ENCODE measurements around the gene SULF2.
A peak's percentile ranks its signal among the peaks of the same experiment; 100 is the strongest.

Gene SULF2

DNA sequence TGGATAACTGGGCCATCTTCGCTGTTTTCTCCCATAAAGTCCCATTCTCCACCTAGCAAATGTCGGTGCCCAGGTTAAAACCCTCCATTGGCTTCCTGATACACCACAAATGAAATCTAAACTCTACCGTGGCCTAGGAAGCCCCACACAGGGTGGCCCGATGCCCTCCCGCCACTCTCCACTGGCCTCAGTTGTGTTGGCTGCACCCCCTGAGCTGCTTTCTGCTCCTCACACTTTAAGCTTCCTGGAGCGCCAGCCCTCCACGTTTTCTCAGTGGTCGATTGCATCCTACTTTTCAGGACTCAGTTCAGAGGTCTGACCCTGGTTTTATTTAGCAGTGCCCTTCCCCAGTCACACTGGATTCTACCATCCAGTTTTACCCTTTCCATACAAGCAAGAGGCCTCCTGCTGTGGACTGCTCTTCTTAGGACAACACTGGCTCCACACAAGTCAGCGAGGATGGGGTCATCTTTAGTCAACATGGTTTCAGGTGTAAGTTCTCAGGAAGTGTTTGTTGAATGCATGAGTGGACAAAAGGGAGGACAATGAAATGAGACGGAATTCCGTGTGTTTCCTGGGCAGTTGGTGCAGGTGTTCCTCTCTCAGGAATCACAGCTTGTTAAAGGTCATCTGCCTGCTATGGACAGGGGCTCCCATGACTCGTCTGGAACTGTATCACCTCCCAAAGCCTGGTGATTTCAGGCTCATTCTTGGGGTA lies 124.1 kb downstream of the SULF2 start:
- no peak overlapping the region for H3K27ac ChIP-seq (replicated peaks)
- no peaks in the 10 kb centered on the region for H3K27me3 ChIP-seq (ENCODE audit: insufficient read depth, poor library complexity, severe bottlenecking)
- no peak overlapping the region for H3K4me3 ChIP-seq (replicated peaks; ENCODE audit: insufficient read depth, low read length)
- TF ChIP-seq, protein P1, sequence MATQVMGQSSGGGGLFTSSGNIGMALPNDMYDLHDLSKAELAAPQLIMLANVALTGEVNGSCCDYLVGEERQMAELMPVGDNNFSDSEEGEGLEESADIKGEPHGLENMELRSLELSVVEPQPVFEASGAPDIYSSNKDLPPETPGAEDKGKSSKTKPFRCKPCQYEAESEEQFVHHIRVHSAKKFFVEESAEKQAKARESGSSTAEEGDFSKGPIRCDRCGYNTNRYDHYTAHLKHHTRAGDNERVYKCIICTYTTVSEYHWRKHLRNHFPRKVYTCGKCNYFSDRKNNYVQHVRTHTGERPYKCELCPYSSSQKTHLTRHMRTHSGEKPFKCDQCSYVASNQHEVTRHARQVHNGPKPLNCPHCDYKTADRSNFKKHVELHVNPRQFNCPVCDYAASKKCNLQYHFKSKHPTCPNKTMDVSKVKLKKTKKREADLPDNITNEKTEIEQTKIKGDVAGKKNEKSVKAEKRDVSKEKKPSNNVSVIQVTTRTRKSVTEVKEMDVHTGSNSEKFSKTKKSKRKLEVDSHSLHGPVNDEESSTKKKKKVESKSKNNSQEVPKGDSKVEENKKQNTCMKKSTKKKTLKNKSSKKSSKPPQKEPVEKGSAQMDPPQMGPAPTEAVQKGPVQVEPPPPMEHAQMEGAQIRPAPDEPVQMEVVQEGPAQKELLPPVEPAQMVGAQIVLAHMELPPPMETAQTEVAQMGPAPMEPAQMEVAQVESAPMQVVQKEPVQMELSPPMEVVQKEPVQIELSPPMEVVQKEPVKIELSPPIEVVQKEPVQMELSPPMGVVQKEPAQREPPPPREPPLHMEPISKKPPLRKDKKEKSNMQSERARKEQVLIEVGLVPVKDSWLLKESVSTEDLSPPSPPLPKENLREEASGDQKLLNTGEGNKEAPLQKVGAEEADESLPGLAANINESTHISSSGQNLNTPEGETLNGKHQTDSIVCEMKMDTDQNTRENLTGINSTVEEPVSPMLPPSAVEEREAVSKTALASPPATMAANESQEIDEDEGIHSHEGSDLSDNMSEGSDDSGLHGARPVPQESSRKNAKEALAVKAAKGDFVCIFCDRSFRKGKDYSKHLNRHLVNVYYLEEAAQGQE (IDR thresholded peaks at IDR 0.05; ENCODE audit: insufficient replicate concordance, low read depth) = no peak
- TF ChIP-seq SPI1 (IDR thresholded peaks at IDR 0.05; ENCODE audit: borderline replicate concordance, low read depth) (no peak), POLR2AphosphoS5 (IDR thresholded peaks at IDR 0.05; ENCODE audit: low read depth) (no peak), GABPA (IDR thresholded peaks at IDR 0.05; ENCODE audit: low read depth) (no peak)
- TF ChIP-seq, protein P2, sequence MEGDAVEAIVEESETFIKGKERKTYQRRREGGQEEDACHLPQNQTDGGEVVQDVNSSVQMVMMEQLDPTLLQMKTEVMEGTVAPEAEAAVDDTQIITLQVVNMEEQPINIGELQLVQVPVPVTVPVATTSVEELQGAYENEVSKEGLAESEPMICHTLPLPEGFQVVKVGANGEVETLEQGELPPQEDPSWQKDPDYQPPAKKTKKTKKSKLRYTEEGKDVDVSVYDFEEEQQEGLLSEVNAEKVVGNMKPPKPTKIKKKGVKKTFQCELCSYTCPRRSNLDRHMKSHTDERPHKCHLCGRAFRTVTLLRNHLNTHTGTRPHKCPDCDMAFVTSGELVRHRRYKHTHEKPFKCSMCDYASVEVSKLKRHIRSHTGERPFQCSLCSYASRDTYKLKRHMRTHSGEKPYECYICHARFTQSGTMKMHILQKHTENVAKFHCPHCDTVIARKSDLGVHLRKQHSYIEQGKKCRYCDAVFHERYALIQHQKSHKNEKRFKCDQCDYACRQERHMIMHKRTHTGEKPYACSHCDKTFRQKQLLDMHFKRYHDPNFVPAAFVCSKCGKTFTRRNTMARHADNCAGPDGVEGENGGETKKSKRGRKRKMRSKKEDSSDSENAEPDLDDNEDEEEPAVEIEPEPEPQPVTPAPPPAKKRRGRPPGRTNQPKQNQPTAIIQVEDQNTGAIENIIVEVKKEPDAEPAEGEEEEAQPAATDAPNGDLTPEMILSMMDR (IDR thresholded peaks at IDR 0.05; ENCODE audit: insufficient read depth, low read length) = no peak
- DNase-seq (ENCODE audit: low read depth in 1 of 2, low spot score in 1 of 2) = no peak

DNA sequence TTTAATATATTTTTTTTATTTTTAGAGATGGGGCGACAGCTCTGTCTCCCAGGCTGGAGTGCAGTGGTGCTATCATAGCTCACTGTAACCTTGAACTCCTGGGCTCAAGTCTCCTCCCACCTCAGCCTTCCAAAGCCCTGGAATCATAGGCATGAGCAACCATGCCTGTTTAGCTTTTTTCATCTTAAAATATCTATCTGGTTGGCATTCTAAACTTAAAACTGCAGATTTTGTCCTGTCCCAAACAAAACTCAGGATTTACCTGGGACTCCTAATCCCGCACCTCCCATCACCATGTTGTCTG lies 124.7 kb downstream of the SULF2 start:
- H3K4me3 ChIP-seq (replicated peaks; ENCODE audit: insufficient read depth, low read length) = no peak overlapping the region
- TF ChIP-seq, protein P1 (IDR thresholded peaks at IDR 0.05; ENCODE audit: insufficient replicate concordance, low read depth) = no peak
- TF ChIP-seq, protein P2 (IDR thresholded peaks at IDR 0.05; ENCODE audit: insufficient read depth, low read length) = no peak
- TF ChIP-seq POLR2AphosphoS5 (IDR thresholded peaks at IDR 0.05; ENCODE audit: low read depth) (no peak), SPI1 (IDR thresholded peaks at IDR 0.05; ENCODE audit: borderline replicate concordance, low read depth) (no peak), GABPA (IDR thresholded peaks at IDR 0.05; ENCODE audit: low read depth) (no peak)
- no peaks in the 10 kb centered on the region for H3K27me3 ChIP-seq (ENCODE audit: insufficient read depth, poor library complexity, severe bottlenecking)
- DNase-seq (ENCODE audit: low read depth in 1 of 2, low spot score in 1 of 2) = no peak
- no peak overlapping the region for H3K27ac ChIP-seq (replicated peaks)

DNA sequence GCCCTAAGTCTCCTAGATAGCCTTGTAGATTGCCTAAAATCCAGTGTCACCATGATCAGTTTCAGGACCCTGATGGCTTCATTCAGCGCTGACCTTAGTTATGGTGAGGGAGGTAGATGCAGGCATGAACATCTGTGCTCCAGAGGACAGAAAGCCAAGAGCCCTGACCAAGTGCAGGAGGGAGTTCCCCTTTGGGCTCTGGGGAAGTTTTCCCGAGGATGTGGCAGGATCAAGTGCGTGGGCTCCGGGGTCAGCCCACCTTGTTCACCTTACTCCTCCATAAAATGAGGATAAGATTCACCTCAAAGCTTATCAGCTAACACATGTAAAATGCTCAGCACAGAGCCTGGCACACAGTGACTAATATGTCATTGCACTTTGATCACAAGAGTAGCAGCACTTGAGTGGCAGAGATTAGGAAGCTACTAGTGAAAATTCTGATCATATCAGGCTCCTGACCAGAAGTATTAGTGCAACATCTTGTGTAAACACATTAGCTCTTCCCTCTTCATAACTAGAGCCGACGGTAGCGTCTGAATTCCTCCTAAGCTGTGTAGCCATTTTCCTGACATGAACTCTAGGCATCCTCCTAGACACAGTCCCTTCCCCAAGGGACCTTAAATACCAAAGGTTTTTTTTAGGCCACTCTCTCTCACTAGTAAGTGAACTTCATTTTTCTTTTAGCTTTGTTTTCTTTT lies 125.2 kb downstream of the SULF2 start:
- no peak for DNase-seq (ENCODE audit: low read depth in 1 of 2, low spot score in 1 of 2)
- H3K27ac ChIP-seq (replicated peaks) = no peak overlapping the region
- no peak for TF ChIP-seq SPI1 (IDR thresholded peaks at IDR 0.05; ENCODE audit: borderline replicate concordance, low read depth)
- TF ChIP-seq POLR2AphosphoS5 (IDR thresholded peaks at IDR 0.05; ENCODE audit: low read depth) = no peak
- H3K4me3 ChIP-seq (replicated peaks; ENCODE audit: insufficient read depth, low read length) = no peak overlapping the region
- no peaks in the 10 kb centered on the region for H3K27me3 ChIP-seq (ENCODE audit: insufficient read depth, poor library complexity, severe bottlenecking)

DNA sequence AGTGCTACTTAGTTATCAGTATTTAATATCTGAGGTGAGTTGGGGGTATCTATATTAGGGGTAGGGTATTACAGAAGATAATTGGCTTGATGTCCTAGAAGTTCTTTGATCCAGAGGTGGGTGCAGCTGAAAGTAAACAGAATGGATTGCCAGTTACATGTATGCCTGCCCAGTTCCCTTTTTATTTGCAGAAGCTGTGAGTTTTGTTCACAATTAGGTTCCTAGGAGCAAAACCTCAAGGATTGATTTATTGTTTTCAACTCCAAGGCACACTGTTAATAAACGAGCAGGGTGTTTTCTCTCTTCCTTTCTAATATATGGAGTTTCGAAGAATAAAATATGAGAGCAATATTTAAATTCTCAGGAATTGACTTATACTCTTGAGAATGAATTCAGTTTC lies 129.0 kb downstream of the SULF2 start:
- no peak for DNase-seq (ENCODE audit: low read depth in 1 of 2, low spot score in 1 of 2)
- Histone ChIP-seq H3K4me3 (replicated peaks; ENCODE audit: insufficient read depth, low read length) (no peak overlapping the region), H3K27me3 (ENCODE audit: insufficient read depth, poor library complexity, severe bottlenecking) (no peaks in the 10 kb centered on the region), H3K27ac (replicated peaks) (no peak overlapping the region)
- no peak for TF ChIP-seq GABPA (IDR thresholded peaks at IDR 0.05; ENCODE audit: low read depth)
- TF ChIP-seq, protein P2 (IDR thresholded peaks at IDR 0.05; ENCODE audit: insufficient read depth, low read length) = no peak
- peak; percentile 90 for TF ChIP-seq SPI1 (IDR thresholded peaks at IDR 0.05; ENCODE audit: borderline replicate concordance, low read depth)
- TF ChIP-seq, protein P1 (IDR thresholded peaks at IDR 0.05; ENCODE audit: insufficient replicate concordance, low read depth) = no peak
